Caco-2 (cell line): ENCODE measurements around the gene TSPAN14. TPM values are rescaled to one million over a fixed set of nuclear protein-coding genes. Genes with fewer than 3 reads are reported as not detected.

Experiments used
- BruUV-seq: library from RNA; stranded (reverse); fragments of 400-500 nt; replicated peaks from 2 replicates; lab custom pipeline; 2021; lab: Mats Ljungman, UMichigan
- CTCF ChIA-PET: fragments of 300-600 bp; sonication (Branson Sonifier 250); formaldehyde crosslinking; loops from one replicate; lab custom pipeline; 2022; ENCODE audit warnings: antibody characterized with exemption; lab: Charles Lee
- POLR2A ChIA-PET: fragments of 300-600 bp; sonication (Branson Sonifier 250); formaldehyde crosslinking; loops from one replicate; lab custom pipeline; 2022; ENCODE audit warnings: antibody characterized with exemption; lab: Charles Lee
- DNase-seq, 2 experiments: peaks; one replicate each; pipeline versions ENCODE4 v3.0.0 to v3.0.0-alpha.2; 2020 to 2022
- H3K27me3 ChIP-seq: replicated peaks from 2 replicates; pipeline ENCODE4 v1.6.0; 2011; ENCODE audit warnings: low read length; ENCODE audit not compliant: control insufficient read depth, insufficient read depth
- H3K36me3 ChIP-seq: 2 replicates; pipeline ENCODE4 v1.5.1; 2011; ENCODE audit warnings: low read length; ENCODE audit not compliant: control insufficient read depth, insufficient read depth
- H3K4me1 ChIP-seq: fragments of 250-450 bp; sonication (Bioruptor Pico); 2 replicates; pipeline ENCODE4 v1.5.1; 2020; ENCODE audit warnings: mild to moderate bottlenecking
- H3K4me3 ChIP-seq: 2 replicates; pipeline ENCODE4 v1.5.1; 2011; ENCODE audit warnings: low read depth, mild to moderate bottlenecking, control low read depth, low read length
- H3K9me3 ChIP-seq: fragments of 250-450 bp; sonication (Bioruptor Pico); 2 replicates; pipeline ENCODE4 v1.5.1; 2020; ENCODE audit warnings: mild to moderate bottlenecking, moderate library complexity
- H3K27ac Mint-ChIP-seq: one replicate; pipeline ENCODE4 v1.8.0; 2022; ENCODE audit warnings: mixed read lengths; ENCODE audit not compliant: unreplicated experiment
- H3K27me3 Mint-ChIP-seq: one replicate; pipeline ENCODE4 v1.8.0; 2022; ENCODE audit warnings: mixed read lengths; ENCODE audit not compliant: insufficient read depth, unreplicated experiment
- H3K36me3 Mint-ChIP-seq: one replicate; pipeline ENCODE4 v1.8.0; 2022; ENCODE audit warnings: mild to moderate bottlenecking, mixed read lengths; ENCODE audit not compliant: insufficient read depth, unreplicated experiment
- H3K4me1 Mint-ChIP-seq: one replicate; pipeline ENCODE4 v1.8.0; 2022; ENCODE audit warnings: low read depth, mixed read lengths; ENCODE audit not compliant: unreplicated experiment
- H3K4me3 Mint-ChIP-seq: one replicate; pipeline ENCODE4 v1.8.0; 2022; ENCODE audit warnings: mild to moderate bottlenecking, moderate library complexity, mixed read lengths; ENCODE audit not compliant: unreplicated experiment
- H3K9me3 Mint-ChIP-seq: one replicate; pipeline ENCODE4 v1.8.0; 2022; ENCODE audit warnings: mixed read lengths; ENCODE audit not compliant: unreplicated experiment
- intact Hi-C: fragments of 100-400 bp; cut with micrococcal nuclease; formaldehyde crosslinking; loops from one replicate; pipeline ENCODE4 v1.10.0; 2022; ENCODE audit not compliant: unreplicated experiment
- total RNA-seq: library from RNA; stranded (reverse); gene quantifications from 2 replicates; pipeline ENCODE4 v1.2.3, GENCODE V29; 2022
- TF ChIP-seq, protein P1 (sequence below), 2 experiments: fragments of 200-600 bp in 1 of 2; IDR thresholded peaks; 1 replicate in 1 of 2; 2 replicates in 1 of 2; pipeline versions ENCODE4 v1.5.1 to v1.8.0; 2011 to 2022; ENCODE audit warnings: antibody characterized with exemption in 1 of 2, control low read depth in 1 of 2, inconsistent platforms in 1 of 2, low read depth in 1 of 2, low read length in 1 of 2, mild to moderate bottlenecking in 1 of 2, moderate library complexity in 1 of 2; ENCODE audit not compliant: insufficient read depth in 1 of 2, severe bottlenecking in 1 of 2, unreplicated experiment in 1 of 2

TSPAN14 gene
- total RNA-seq, 1 experiment from 2014 or later: 140 TPM

- H3K36me3 ChIP-seq: peaks cover 2% of the 10 kb centered on the region; the same call in 1 of the 2 replicates
- no peak overlapping the region for H3K4me3 ChIP-seq
- no peaks in the 10 kb centered on the region for H3K27me3 ChIP-seq
- intact Hi-C loops: no loop called here
- BruUV-seq: no TSS peak
- POLR2A ChIA-PET: no interaction called here
- peaks cover 96% of the 10 kb centered on the region for H3K4me1 ChIP-seq
- H3K9me3 ChIP-seq: no peaks in the 10 kb centered on the region
- H3K27ac Mint-ChIP-seq: peak overlapping the region; percentile 87
- CTCF ChIA-PET: interaction anchor here (0.7 to 0.9 kb wide), 3 partner anchors 57 to 202 kb away, joined by 3 read pairs; no protein-coding TSS in a partner anchor
- TF ChIP-seq, protein P1, sequence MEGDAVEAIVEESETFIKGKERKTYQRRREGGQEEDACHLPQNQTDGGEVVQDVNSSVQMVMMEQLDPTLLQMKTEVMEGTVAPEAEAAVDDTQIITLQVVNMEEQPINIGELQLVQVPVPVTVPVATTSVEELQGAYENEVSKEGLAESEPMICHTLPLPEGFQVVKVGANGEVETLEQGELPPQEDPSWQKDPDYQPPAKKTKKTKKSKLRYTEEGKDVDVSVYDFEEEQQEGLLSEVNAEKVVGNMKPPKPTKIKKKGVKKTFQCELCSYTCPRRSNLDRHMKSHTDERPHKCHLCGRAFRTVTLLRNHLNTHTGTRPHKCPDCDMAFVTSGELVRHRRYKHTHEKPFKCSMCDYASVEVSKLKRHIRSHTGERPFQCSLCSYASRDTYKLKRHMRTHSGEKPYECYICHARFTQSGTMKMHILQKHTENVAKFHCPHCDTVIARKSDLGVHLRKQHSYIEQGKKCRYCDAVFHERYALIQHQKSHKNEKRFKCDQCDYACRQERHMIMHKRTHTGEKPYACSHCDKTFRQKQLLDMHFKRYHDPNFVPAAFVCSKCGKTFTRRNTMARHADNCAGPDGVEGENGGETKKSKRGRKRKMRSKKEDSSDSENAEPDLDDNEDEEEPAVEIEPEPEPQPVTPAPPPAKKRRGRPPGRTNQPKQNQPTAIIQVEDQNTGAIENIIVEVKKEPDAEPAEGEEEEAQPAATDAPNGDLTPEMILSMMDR (IDR thresholded peaks at IDR 0.05; ENCODE audit: insufficient read depth in 1 of 2, low read depth in 1 of 2, low read length in 1 of 2, severe bottlenecking in 1 of 2, unreplicated experiment in 1 of 2): no peak
- peak overlapping the region; percentile 66 for H3K4me3 Mint-ChIP-seq
- H3K27me3 Mint-ChIP-seq: no peaks in the 10 kb centered on the region
- peaks cover 93% of the 10 kb centered on the region for H3K36me3 Mint-ChIP-seq
- H3K9me3 Mint-ChIP-seq: peaks cover 7% of the 10 kb centered on the region
- DNase-seq: no peak
- H3K4me1 Mint-ChIP-seq: peaks cover 89% of the 10 kb centered on the region
Measured at GRCh38 chr10:80501381-80501912, 47.3 kb downstream of the TSPAN14 start.

- peaks cover 96% of the 10 kb centered on the region for H3K4me1 ChIP-seq
- intact Hi-C loops: no loop called here
- no peaks in the 10 kb centered on the region for H3K27me3 ChIP-seq
- no TSS peak for BruUV-seq
- peak overlapping the region; percentile 66 for H3K4me3 Mint-ChIP-seq
- no peaks in the 10 kb centered on the region for H3K9me3 ChIP-seq
- H3K9me3 Mint-ChIP-seq: peaks cover 1% of the 10 kb centered on the region
- peak overlapping the region; percentile 87 for H3K27ac Mint-ChIP-seq
- DNase-seq: no peak
- ChIA-PET CTCF (interaction anchor here (0.7 to 0.9 kb wide), 2 partner anchors 57 to 201 kb away, joined by 3 read pairs; no protein-coding TSS in a partner anchor), POLR2A (interaction anchor here (0.5 kb wide), 1 partner anchor 11 kb away, joined by 4 read pairs; no protein-coding TSS in a partner anchor)
- H3K4me3 ChIP-seq: no peak overlapping the region
- TF ChIP-seq, protein P1 (IDR thresholded peaks at IDR 0.05; ENCODE audit: insufficient read depth in 1 of 2, low read depth in 1 of 2, low read length in 1 of 2, severe bottlenecking in 1 of 2, unreplicated experiment in 1 of 2): no peak
- H3K36me3 Mint-ChIP-seq: peaks cover 93% of the 10 kb centered on the region
- H3K4me1 Mint-ChIP-seq: peaks cover 84% of the 10 kb centered on the region
- H3K36me3 ChIP-seq: peaks cover 2% of the 10 kb centered on the region; the same call in 1 of the 2 replicates
- no peaks in the 10 kb centered on the region for H3K27me3 Mint-ChIP-seq
Measured at GRCh38 chr10:80501913-80502521, 47.9 kb downstream of the TSPAN14 start.

DNA sequence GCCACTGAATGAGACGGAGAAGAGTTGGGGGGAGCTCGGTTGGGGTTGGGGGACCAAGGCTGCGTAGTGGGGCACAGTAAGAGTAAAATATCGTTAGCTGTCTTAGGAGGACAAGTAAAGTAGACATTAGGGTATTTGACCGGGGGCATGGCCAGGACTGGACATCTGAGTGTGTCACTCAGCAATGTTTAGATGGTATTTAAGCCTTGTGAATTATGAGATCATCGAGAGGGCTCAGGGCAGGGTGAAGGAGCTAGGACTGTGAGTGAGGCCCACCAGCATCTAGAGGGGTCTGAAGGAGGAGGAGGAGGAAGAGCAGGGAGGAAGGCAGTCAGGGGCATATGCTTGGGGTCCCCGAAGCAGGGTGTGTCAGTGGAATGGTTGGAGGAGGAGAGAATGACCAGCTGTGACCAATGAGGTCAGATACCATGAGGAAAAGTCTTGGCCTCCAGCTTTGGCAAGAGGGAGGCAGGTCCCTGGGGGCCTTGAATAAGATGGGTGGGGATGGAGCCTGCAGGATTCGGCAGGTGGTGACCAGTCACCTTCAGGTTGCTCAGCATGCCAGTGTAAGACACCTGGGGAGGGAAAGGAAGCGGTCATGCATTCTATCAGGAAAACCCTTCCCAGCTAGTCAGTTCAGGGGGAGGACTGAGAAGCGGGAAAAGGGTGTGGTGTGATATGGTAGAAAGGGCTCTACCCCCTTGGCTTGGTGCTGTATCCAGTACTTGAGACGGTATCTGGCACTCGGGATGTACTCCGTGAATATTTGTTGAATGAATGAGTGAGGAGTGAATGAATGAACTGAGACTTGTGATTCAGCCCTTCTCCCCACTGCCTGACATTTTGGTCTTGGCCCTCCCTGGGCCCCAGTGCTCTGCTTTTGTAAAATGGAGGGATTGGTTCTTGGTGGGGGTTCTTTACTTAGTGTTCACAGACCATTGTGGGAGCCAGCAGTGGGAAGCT lies 48.8 kb downstream of the TSPAN14 start:
- no peak overlapping the region for H3K4me3 ChIP-seq
- H3K27me3 Mint-ChIP-seq: no peaks in the 10 kb centered on the region
- peak overlapping the region; percentile 66 for H3K4me3 Mint-ChIP-seq
- H3K36me3 Mint-ChIP-seq: peaks cover 93% of the 10 kb centered on the region
- no peaks in the 10 kb centered on the region for H3K9me3 ChIP-seq
- POLR2A ChIA-PET: interaction anchor here (0.5 to 2.4 kb wide), 2 partner anchors 11 to 58 kb away, joined by 4 to 6 read pairs; no protein-coding TSS in a partner anchor
- no peak for DNase-seq
- intact Hi-C loops: no loop called here
- H3K27me3 ChIP-seq: no peaks in the 10 kb centered on the region
- H3K36me3 ChIP-seq: peaks cover 2% of the 10 kb centered on the region; the same call in 1 of the 2 replicates
- H3K27ac Mint-ChIP-seq: peak overlapping the region; percentile 87
- peaks cover 83% of the 10 kb centered on the region for H3K4me1 Mint-ChIP-seq
- no peaks in the 10 kb centered on the region for H3K9me3 Mint-ChIP-seq
- TF ChIP-seq, protein P1 (IDR thresholded peaks at IDR 0.05; ENCODE audit: insufficient read depth in 1 of 2, low read depth in 1 of 2, low read length in 1 of 2, severe bottlenecking in 1 of 2, unreplicated experiment in 1 of 2): no peak
- peaks cover 96% of the 10 kb centered on the region for H3K4me1 ChIP-seq
- no TSS peak for BruUV-seq
- CTCF ChIA-PET: interaction anchor here (0.9 kb wide), 1 partner anchor 58 kb away, joined by 3 read pairs; no protein-coding TSS in a partner anchor
